SK-N-SH (cell line): ENCODE measurements around the gene CEP95. TPM values are rescaled to one million over a fixed set of nuclear protein-coding genes. Genes with fewer than 3 reads are reported as not detected.

Source experiments
- CTCF ChIA-PET: fragments of 300-600, 350-600 bp; formaldehyde crosslinking; extraction: SDS; loops from one replicate; lab custom pipeline; 2021; lab: Yijun Ruan, JAX
- POLR2A ChIA-PET: fragments of 350-600 bp; sonication (Branson Sonifier 250); formaldehyde crosslinking; extraction: SDS; loops from one replicate; lab custom pipeline; 2020; ENCODE audit warnings: antibody characterized with exemption, inconsistent platforms; lab: Yijun Ruan, JAX
- DNase-seq: peaks from one replicate; pipeline ENCODE4 v3.0.0; 2012
- H2AFZ ChIP-seq: fragments of 200-600 bp; sonication (generic); 2 replicates; pipeline ENCODE4 v1.8.1; 2016; ENCODE audit warnings: antibody characterized with exemption, mild to moderate bottlenecking, low read depth
- H3F3A ChIP-seq: fragments of 200-600 bp; sonication (generic); replicated peaks from 2 replicates; pipeline ENCODE3; 2016; ENCODE audit warnings: antibody characterized with exemption, mild to moderate bottlenecking; ENCODE audit not compliant: insufficient read depth
- H3K27ac ChIP-seq, 2 experiments: fragments of 200-500 bp in 1 of 2; fragments of 200-600 bp in 1 of 2; sonication (Bioruptor generic) in 1 of 2; sonication (generic), shearing (Covaris generic) in 1 of 2; 2 replicates each; pipeline versions ENCODE4 v1.5.1 to v1.6.1; 2014 to 2016; ENCODE audit warnings: low read depth in 2 of 2, inconsistent platforms in 1 of 2, low read length in 1 of 2, mild to moderate bottlenecking in 1 of 2, mixed read lengths in 1 of 2
- H3K27me3 ChIP-seq: fragments of 200-600 bp; sonication (generic), shearing (Covaris generic); 2 replicates; pipeline ENCODE4 v1.6.1; 2016; ENCODE audit warnings: mixed run types; ENCODE audit not compliant: insufficient read depth
- H3K36me3 ChIP-seq, 2 experiments: fragments of 200-500 bp in 1 of 2; fragments of 200-600 bp in 1 of 2; sonication (Bioruptor generic) in 1 of 2; sonication (generic) in 1 of 2; replicated peaks in 1 of 2; 2 replicates each; pipeline versions ENCODE3 to v1.5.1; 2014 to 2016; ENCODE audit warnings: low read length in 1 of 2, mild to moderate bottlenecking in 1 of 2; ENCODE audit not compliant: insufficient read depth in 2 of 2, control insufficient read depth in 1 of 2
- H3K4me1 ChIP-seq, 2 experiments: fragments of 200-500 bp in 1 of 2; fragments of 200-600 bp in 1 of 2; sonication (Bioruptor generic) in 1 of 2; sonication (generic), shearing (Covaris generic) in 1 of 2; 2 replicates each; pipeline versions ENCODE4 v1.5.1 to v1.6.1; 2014 to 2016; ENCODE audit warnings: low read depth in 1 of 2, low read length in 1 of 2, mixed run types in 1 of 2; ENCODE audit not compliant: insufficient read depth in 2 of 2, control insufficient read depth in 1 of 2
- H3K4me2 ChIP-seq: fragments of 200-600 bp; sonication (generic), shearing (Covaris generic); 2 replicates; pipeline ENCODE4 v1.6.1; 2017; ENCODE audit warnings: mixed run types
- H3K4me3 ChIP-seq, 2 experiments: fragments of 200-500 bp in 1 of 2; fragments of 200-600 bp in 1 of 2; sonication (Bioruptor generic) in 1 of 2; sonication (generic), shearing (Covaris generic) in 1 of 2; 2 replicates each; pipeline versions ENCODE4 v1.5.1 to v1.8.1; 2014 to 2016; ENCODE audit warnings: low read depth in 2 of 2, inconsistent platforms in 1 of 2, low read length in 1 of 2, mild to moderate bottlenecking in 1 of 2, mixed read lengths in 1 of 2, moderate library complexity in 1 of 2
- H3K79me2 ChIP-seq: fragments of 200-600 bp; sonication (generic); 2 replicates; pipeline ENCODE4 v1.8.1; 2017; ENCODE audit warnings: mild to moderate bottlenecking; ENCODE audit not compliant: insufficient read depth
- H3K9ac ChIP-seq: fragments of 200-600 bp; sonication (generic); 2 replicates; pipeline ENCODE4 v1.6.1; 2017; ENCODE audit warnings: mixed run types
- H3K9me2 ChIP-seq: fragments of 200-600 bp; sonication (generic); 2 replicates; pipeline ENCODE4 v1.6.1; 2017; ENCODE audit warnings: mixed run types
- H3K9me3 ChIP-seq: fragments of 200-600 bp; sonication (generic); 2 replicates; pipeline ENCODE4 v1.6.1; 2017; ENCODE audit warnings: mixed run types, mild to moderate bottlenecking, moderate library complexity
- H4K20me1 ChIP-seq: fragments of 200-600 bp; sonication (generic); 2 replicates; pipeline ENCODE4 v1.6.1; 2017; ENCODE audit warnings: mild to moderate bottlenecking, mixed run types; ENCODE audit not compliant: insufficient read depth
- CTCF ChIP-seq: fragments of 200-600 bp; sonication (generic); IDR thresholded peaks from 2 replicates; pipeline ENCODE4 v1.6.1; 2017; ENCODE audit warnings: antibody characterized with exemption, mild to moderate bottlenecking, moderate library complexity
- ELF1 ChIP-seq: IDR thresholded peaks from 2 replicates; pipeline ENCODE4 v1.4.0; 2012
- EP300 ChIP-seq, 2 experiments: IDR thresholded peaks; 2 replicates each; pipeline versions ENCODE4 v1.4.0 to v1.6.1; 2012; ENCODE audit warnings: borderline replicate concordance in 1 of 2, low read depth in 1 of 2, low read length in 1 of 2
- EZH2phosphoT487 ChIP-seq: fragments of 200-600 bp; sonication (generic); IDR thresholded peaks from 2 replicates; pipeline ENCODE4 v1.6.1; 2017; ENCODE audit warnings: low read depth, mixed run types, mild to moderate bottlenecking, antibody characterized with exemption, moderate library complexity, borderline replicate concordance
- FOSL2 ChIP-seq: IDR thresholded peaks from 2 replicates; pipeline ENCODE4 v1.4.0; 2012; ENCODE audit warnings: low read depth, mild to moderate bottlenecking, moderate library complexity, borderline replicate concordance
- FOXM1 ChIP-seq: IDR thresholded peaks from 2 replicates; pipeline ENCODE4 v1.4.0; 2012; ENCODE audit warnings: low read depth, mild to moderate bottlenecking
- GABPA ChIP-seq: IDR thresholded peaks from 2 replicates; pipeline ENCODE4 v1.4.0; 2012; ENCODE audit warnings: low read depth, mild to moderate bottlenecking
- IRF3 ChIP-seq: fragments of 150-350 bp; IDR thresholded peaks from 2 replicates; pipeline ENCODE4 v1.6.1; 2016; ENCODE audit warnings: mild to moderate bottlenecking, low read depth, low read length
- JUND ChIP-seq: IDR thresholded peaks from 2 replicates; pipeline ENCODE4 v1.4.0; 2012
- MEF2A ChIP-seq: IDR thresholded peaks from 2 replicates; pipeline ENCODE4 v1.4.0; 2012; ENCODE audit warnings: low read depth, borderline replicate concordance
- MXI1 ChIP-seq: IDR thresholded peaks from 2 replicates; pipeline ENCODE4 v1.6.1; 2012; ENCODE audit warnings: mild to moderate bottlenecking, low read depth, low read length, improper control_type of control experiment
- POLR2AphosphoS5 ChIP-seq: IDR thresholded peaks from 2 replicates; pipeline ENCODE4 v1.6.1; 2012; ENCODE audit warnings: low read depth, low read length
- RAD21 ChIP-seq: IDR thresholded peaks from 2 replicates; pipeline ENCODE4 v1.6.1; 2012; ENCODE audit warnings: mild to moderate bottlenecking, low read length
- RCOR1 ChIP-seq: fragments of 150-350 bp; IDR thresholded peaks from 2 replicates; pipeline ENCODE4 v1.6.1; 2017; ENCODE audit warnings: antibody characterized with exemption, low read length
- RFX5 ChIP-seq: IDR thresholded peaks from 2 replicates; pipeline ENCODE4 v1.6.1; 2012; ENCODE audit warnings: mild to moderate bottlenecking, improper control_type of control experiment, low read length
- RXRA ChIP-seq: IDR thresholded peaks from 2 replicates; pipeline ENCODE4 v1.4.0; 2012; ENCODE audit warnings: low read depth, mild to moderate bottlenecking, borderline replicate concordance
- SMC3 ChIP-seq: IDR thresholded peaks from 2 replicates; pipeline ENCODE4 v1.6.1; 2012; ENCODE audit warnings: low read depth, low read length, improper control_type of control experiment
- TAF1 ChIP-seq: IDR thresholded peaks from 2 replicates; pipeline ENCODE4 v1.6.1; 2012; ENCODE audit warnings: low read depth, mild to moderate bottlenecking, low read length, moderate library complexity, borderline replicate concordance
- TCF12 ChIP-seq: IDR thresholded peaks from 2 replicates; pipeline ENCODE4 v1.4.0; 2012
- TEAD4 ChIP-seq: IDR thresholded peaks from 2 replicates; pipeline ENCODE4 v1.4.0; 2012; ENCODE audit warnings: mild to moderate bottlenecking, borderline replicate concordance; ENCODE audit not compliant: insufficient read depth
- YY1 ChIP-seq: IDR thresholded peaks from 2 replicates; pipeline ENCODE4 v1.4.0; 2012; ENCODE audit warnings: low read depth, mild to moderate bottlenecking
- ZBTB33 ChIP-seq: IDR thresholded peaks from 2 replicates; pipeline ENCODE4 v1.4.0; 2012; ENCODE audit warnings: low read depth, borderline replicate concordance
- WGBS: methylation state at CpG from one replicate; pipeline ENCODE4 v1.1.6; 2017; ENCODE audit warnings: low lambda C conversion rate; 5-methylcytosine and 5-hydroxymethylcytosine counted together
- polyA plus RNA-seq, 3 experiments: library from polyadenylated mRNA; depleted of rRNA; stranded (reverse); fragments of >200 nt; gene quantifications; 2 replicates each; pipeline ENCODE4 v1.2.3, GENCODE V29; 2012
- TF ChIP-seq, protein P1 (sequence below): IDR thresholded peaks from 2 replicates; pipeline ENCODE4 v1.4.0; 2012; ENCODE audit warnings: low read depth
- TF ChIP-seq, protein P2 (sequence below): IDR thresholded peaks from 2 replicates; pipeline ENCODE4 v1.4.0; 2012; ENCODE audit warnings: low read depth, borderline replicate concordance
- TF ChIP-seq, protein P3 (sequence below): IDR thresholded peaks from 2 replicates; pipeline ENCODE4; 2012

CEP95 gene
- polyA plus RNA-seq, 1 of the 3 experiments (the other 2 are of a cell fraction) = 30.8 TPM

GRCh38 chr17:64497565-64498035 lies 9.2 kb upstream of the CEP95 start:
- 49% methylated on average over 4 of the region's 4 CpGs for WGBS
- ChIA-PET CTCF (interaction anchor here (0.7 to 13.6 kb wide), 12 partner anchors 7 to 279 kb away, joined by 3 to 122 read pairs (median 4); partner anchors contain the start of genes CEP95 and DDX5), POLR2A (interaction anchor here (0.5 to 4.2 kb wide), 7 partner anchors 9 to 147 kb away, joined by 3 to 140 read pairs (median 5); partner anchors contain the start of genes CEP95 and DDX5)
- Histone ChIP-seq H3K27ac (peak overlapping the region; percentile 87 to 99), H3K27me3 (no peaks in the 10 kb centered on the region), H3K4me1 (peaks cover 27 to 33% of the 10 kb centered on the region in 2 experiments), H3K9ac (peak overlapping the region; percentile 67), H3F3A (peaks cover 60% of the 10 kb centered on the region), H4K20me1 (peaks cover 55% of the 10 kb centered on the region), H3K79me2 (peaks cover 76% of the 10 kb centered on the region), H3K4me3 (peak overlapping the region; percentile 78 to 81), H3K36me3 (peaks cover 55 to 58% of the 10 kb centered on the region in 2 experiments), H3K9me3 (no peaks in the 10 kb centered on the region), H3K9me2 (no peaks in the 10 kb centered on the region), H2AFZ (no peak overlapping the region), H3K4me2 (peak overlapping the region; percentile 90)
- no peak for DNase-seq
- TF ChIP-seq SMC3 (no peak), POLR2AphosphoS5 (no peak), EZH2phosphoT487 (no peak), RAD21 (no peak), YY1 (no peak), TEAD4 (no peak), FOSL2 (no peak), EP300 (IDR thresholded peaks at IDR 0.05; ENCODE audit: borderline replicate concordance in 1 of 2, low read depth in 1 of 2, low read length in 1 of 2) (peak in 1 of 2 experiments; percentile 2; a peak in 1 of 4 replicates), RFX5 (no peak), JUND (no peak), FOXM1 (no peak), ZBTB33 (0 out of 2 replicates have a peak, but pooled peaks have one; percentile 1), CTCF (no peak), MEF2A (no peak), RXRA (no peak), RCOR1 (no peak), TAF1 (no peak), GABPA (no peak), TCF12 (no peak), IRF3 (no peak), ELF1 (no peak), MXI1 (no peak)
- TF ChIP-seq, protein P1, sequence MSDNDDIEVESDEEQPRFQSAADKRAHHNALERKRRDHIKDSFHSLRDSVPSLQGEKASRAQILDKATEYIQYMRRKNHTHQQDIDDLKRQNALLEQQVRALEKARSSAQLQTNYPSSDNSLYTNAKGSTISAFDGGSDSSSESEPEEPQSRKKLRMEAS = no peak
- TF ChIP-seq, protein P2, sequence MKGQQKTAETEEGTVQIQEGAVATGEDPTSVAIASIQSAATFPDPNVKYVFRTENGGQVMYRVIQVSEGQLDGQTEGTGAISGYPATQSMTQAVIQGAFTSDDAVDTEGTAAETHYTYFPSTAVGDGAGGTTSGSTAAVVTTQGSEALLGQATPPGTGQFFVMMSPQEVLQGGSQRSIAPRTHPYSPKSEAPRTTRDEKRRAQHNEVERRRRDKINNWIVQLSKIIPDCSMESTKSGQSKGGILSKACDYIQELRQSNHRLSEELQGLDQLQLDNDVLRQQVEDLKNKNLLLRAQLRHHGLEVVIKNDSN = no peak
- TF ChIP-seq, protein P3, sequence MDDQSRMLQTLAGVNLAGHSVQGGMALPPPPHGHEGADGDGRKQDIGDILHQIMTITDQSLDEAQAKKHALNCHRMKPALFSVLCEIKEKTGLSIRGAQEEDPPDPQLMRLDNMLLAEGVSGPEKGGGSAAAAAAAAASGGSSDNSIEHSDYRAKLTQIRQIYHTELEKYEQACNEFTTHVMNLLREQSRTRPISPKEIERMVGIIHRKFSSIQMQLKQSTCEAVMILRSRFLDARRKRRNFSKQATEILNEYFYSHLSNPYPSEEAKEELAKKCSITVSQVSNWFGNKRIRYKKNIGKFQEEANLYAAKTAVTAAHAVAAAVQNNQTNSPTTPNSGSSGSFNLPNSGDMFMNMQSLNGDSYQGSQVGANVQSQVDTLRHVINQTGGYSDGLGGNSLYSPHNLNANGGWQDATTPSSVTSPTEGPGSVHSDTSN = peak; percentile 11; the same call in 1 of the 2 replicates
